ENCODE data around the gene PKDCC. TPM values are rescaled to one million over a fixed set of nuclear protein-coding genes. Genes with fewer than 3 reads are reported as not detected.
A peak's percentile ranks its signal among the peaks of the same experiment; 100 is the strongest.

The PKDCC gene
- total and polyA plus RNA-seq, 2 of the 13 experiments (the other 11 are each of a cell fraction or from before 2014, with no cell fraction given): 52.6 to 58.8 TPM

- in situ Hi-C loops (cut with HindIII; ENCODE audit: extremely low pct_ligation_motif_present, low pct_unique_long_range_greater_than_20kb): no loop called here
- peak; percentile 8 for FAIRE-seq
- Histone ChIP-seq H3K4me1 (ENCODE audit: insufficient read depth, low read length) (peaks cover 14% of the 10 kb centered on the region), H3K27ac (ENCODE audit: extremely low read length, insufficient read depth, low read length) (no peak overlapping the region), H2AFZ (ENCODE audit: low read length) (no peak overlapping the region), H3K9ac (ENCODE audit: insufficient read depth, low read depth, low read length) (no peak overlapping the region), H3K27me3 (ENCODE audit: control insufficient read depth in 1 of 2, insufficient read depth in 2 of 2, low read length in 2 of 2) (peaks cover 2 to 35% of the 10 kb centered on the region in 2 experiments; a peak in 4 of 5 replicates), H4K20me1 (ENCODE audit: insufficient read depth, low read length) (no peaks in the 10 kb centered on the region), H3K79me2 (ENCODE audit: insufficient read depth, low read length) (no peaks in the 10 kb centered on the region), H3K9me3 (ENCODE audit: low read length) (no peaks in the 10 kb centered on the region), H3K4me2 (ENCODE audit: low read depth, low read length) (no peak overlapping the region), H3K36me3 (replicated peaks in 1 of 2; ENCODE audit: control insufficient read depth in 1 of 2, insufficient read depth in 2 of 2, low read length in 2 of 2) (no peaks in the 10 kb centered on the region), H3K4me3 (replicated peaks in 1 of 3; ENCODE audit: insufficient read depth in 1 of 3, low read depth in 2 of 3, low read length in 3 of 3) (no peak overlapping the region)
- CTCF ChIA-PET (ENCODE audit: low intra/inter-chr PET ratio, low total read pairs): interaction anchor here (0.7 kb wide), 1 partner anchor 20 kb away, joined by 3 read pairs; no protein-coding TSS in a partner anchor
- WGBS (ENCODE audit: low lambda C conversion rate): 44% methylated on average over 2 of the region's 2 CpGs
- POLR2A ChIA-PET: no interaction called here
- DNase-seq (ENCODE audit: low spot score): no peak
- no TSS peak for BruUV-seq (replicated peaks)
- peak; percentile 70 for ATAC-seq
- intact Hi-C loops (cut with micrococcal nuclease; ENCODE audit: unreplicated experiment): no loop called here
- TF ChIP-seq ZNF549 (CRISPR knock-in tag; IDR thresholded peaks at IDR 0.05) (no peak), SMC3 (IDR thresholded peaks at IDR 0.05; ENCODE audit: low read length) (peak; percentile 13; the same call in 1 of the 2 replicates), SRF (IDR thresholded peaks at IDR 0.05; ENCODE audit: low read depth, low read length) (no peak), GPBP1L1 (CRISPR knock-in tag; IDR thresholded peaks at IDR 0.05) (no peak), ARID4A (CRISPR knock-in tag; IDR thresholded peaks at IDR 0.05; ENCODE audit: borderline replicate concordance) (0 out of 2 replicates have a peak, but pooled peaks have one; percentile 18), SATB2 (CRISPR knock-in tag; IDR thresholded peaks at IDR 0.05) (no peak), ZNF614 (CRISPR knock-in tag; IDR thresholded peaks at IDR 0.05; ENCODE audit: borderline replicate concordance) (no peak), ZNF75D (CRISPR knock-in tag; IDR thresholded peaks at IDR 0.05; ENCODE audit: borderline replicate concordance) (no peak), STAG1 (CRISPR knock-in tag; IDR thresholded peaks at IDR 0.05) (peak; percentile 51), SAP130 (CRISPR knock-in tag; IDR thresholded peaks at IDR 0.05; ENCODE audit: low read depth) (no peak), TMF1 (CRISPR knock-in tag; IDR thresholded peaks at IDR 0.05; ENCODE audit: low read depth) (no peak), TP53 (CRISPR knock-in tag; conservative IDR thresholded peaks at IDR 0.05) (no peak), BRF2 (CRISPR knock-in tag; IDR thresholded peaks at IDR 0.05) (no peak), CBX5 (CRISPR knock-in tag; IDR thresholded peaks at IDR 0.05; ENCODE audit: borderline replicate concordance) (no peak)
- TF ChIP-seq, protein P1, sequence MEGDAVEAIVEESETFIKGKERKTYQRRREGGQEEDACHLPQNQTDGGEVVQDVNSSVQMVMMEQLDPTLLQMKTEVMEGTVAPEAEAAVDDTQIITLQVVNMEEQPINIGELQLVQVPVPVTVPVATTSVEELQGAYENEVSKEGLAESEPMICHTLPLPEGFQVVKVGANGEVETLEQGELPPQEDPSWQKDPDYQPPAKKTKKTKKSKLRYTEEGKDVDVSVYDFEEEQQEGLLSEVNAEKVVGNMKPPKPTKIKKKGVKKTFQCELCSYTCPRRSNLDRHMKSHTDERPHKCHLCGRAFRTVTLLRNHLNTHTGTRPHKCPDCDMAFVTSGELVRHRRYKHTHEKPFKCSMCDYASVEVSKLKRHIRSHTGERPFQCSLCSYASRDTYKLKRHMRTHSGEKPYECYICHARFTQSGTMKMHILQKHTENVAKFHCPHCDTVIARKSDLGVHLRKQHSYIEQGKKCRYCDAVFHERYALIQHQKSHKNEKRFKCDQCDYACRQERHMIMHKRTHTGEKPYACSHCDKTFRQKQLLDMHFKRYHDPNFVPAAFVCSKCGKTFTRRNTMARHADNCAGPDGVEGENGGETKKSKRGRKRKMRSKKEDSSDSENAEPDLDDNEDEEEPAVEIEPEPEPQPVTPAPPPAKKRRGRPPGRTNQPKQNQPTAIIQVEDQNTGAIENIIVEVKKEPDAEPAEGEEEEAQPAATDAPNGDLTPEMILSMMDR (CRISPR knock-in tag; IDR thresholded peaks at IDR 0.05): peak; percentile 50
- TF ChIP-seq, protein P2, sequence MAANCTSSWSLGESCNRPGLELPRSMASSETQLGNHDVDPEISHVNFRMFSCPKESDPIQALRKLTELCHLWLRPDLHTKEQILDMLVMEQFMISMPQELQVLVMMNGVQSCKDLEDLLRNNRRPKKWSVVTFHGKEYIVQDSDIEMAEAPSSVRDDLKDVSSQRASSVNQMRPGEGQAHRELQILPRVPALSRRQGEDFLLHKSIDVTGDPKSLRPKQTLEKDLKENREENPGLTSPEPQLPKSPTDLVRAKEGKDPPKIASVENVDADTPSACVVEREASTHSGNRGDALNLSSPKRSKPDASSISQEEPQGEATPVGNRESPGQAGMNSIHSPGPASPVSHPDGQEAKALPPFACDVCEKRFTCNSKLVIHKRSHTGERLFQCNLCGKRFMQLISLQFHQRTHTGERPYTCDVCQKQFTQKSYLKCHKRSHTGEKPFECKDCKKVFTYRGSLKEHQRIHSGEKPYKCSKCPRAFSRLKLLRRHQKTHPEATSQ (CRISPR knock-in tag; IDR thresholded peaks at IDR 0.05; ENCODE audit: borderline replicate concordance): no peak
These were observed 26.8 kb downstream of the PKDCC start for GRCh38 chr2:42074661-42075060.

Measured in HepG2 (cell line).